ENCODE data around the gene ST7L.

Gene ST7L

DNA sequence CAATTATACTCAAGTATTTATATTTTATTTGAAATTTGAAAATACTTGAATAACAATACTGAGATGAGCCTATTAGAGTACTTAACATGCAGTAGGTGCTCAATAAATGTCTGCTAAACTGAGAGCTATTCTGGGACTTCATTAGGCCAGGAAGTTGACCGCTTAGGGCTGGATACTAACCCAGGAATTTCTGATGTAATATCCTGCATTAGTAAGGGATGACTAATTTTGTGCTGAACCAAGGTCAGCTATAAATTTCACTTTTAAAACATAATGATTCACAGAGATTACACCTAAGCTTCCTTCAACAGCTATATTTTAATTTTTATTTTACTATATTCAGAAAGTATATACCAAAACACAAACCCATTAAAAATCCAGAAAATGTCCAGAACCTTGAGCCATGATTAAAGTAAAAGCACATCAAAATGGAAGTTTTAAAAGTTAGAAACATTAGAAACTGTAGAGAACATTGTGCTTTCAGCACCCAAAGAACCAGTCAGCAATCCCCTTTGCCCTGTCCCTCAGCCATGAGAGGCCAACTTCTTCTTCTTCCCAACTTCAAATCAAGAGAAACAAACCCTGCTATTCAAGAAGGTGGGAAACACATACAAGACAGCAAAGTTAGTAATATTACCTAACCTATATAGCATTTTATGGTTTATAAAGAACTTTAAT lies 74.8 kb downstream of the ST7L start:
- no peak for DNase-seq

DNA sequence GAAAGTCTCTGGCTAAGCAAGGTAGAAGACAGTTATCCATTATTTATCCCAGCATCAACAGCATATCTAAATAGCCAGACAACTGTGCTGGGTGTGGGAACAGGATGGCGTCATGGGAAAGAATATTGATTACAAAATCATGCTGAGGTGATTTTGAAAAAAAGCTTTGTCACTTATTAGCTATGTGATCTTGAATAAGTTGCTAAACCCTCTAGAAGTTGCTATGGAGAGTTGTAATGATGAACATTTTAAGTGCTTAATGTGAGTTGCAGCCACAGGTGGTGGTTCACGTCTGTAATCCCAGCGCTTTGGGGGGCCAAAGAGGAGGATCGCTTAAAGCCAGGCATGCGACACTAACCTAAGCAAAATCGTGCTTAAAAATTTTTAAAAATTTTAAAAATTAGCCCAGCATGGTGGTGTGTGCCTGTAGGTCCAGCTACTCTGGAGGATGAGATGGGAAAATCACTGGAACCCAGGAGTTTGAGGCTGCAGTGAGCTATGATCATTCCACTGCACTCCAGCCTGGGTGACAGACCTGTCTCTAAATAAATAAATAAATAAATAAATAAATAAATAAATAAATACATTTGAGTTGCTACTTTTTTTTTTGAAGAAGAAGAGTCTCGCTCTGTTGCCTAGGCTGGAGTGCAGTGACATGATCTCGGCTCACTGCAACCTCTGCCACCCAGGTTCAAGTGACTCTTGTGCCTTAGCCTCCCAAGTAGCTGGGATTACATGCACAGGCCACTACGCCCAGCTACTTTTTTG lies 76.6 kb downstream of the ST7L start:
- DNase-seq: no peak

DNA sequence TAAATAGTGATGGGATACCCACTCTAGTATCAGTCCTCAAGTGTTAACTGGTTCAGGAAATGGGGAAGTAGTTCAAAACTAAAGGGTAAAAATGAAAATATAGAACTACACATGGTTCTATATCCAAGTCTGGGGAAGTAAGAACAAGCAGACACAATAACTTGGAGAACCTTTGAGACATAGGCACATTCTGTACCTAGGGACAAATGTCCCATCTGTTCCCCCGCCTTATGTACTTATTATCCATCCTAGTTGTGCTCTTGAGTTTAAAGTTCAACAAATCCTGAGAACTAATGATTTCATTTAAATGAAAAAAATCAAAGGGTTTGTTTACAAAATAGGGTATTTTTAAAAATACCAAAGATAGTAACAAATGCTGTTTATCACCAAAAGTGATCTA lies 77.6 kb downstream of the ST7L start:
- no peak for DNase-seq

DNA sequence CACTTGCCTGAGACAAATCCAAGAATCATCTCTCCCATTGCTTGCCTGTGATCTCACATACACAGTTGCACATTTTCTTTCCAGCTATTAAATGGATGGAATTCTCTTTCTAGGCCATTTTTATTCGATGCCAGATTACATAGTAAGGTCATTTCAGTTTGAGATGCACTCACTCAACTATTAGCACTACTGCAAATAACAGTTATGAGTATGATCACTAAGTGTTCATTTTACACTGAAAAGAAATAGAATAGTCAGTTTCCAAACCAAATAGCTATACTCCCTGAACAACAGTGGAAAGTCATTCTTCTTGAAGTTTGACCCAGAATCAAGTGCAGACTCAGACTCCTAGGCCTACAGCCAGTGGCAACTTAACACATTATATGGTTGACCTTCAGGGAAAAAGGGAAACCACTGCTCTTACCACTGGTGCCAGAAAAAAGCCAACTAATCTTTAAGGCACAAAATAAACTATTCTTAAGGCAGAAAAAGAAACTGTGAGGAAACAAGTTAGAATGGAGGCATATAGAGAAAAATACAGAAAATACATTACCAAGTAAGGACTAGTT lies 78.6 kb downstream of the ST7L start:
- DNase-seq: no peak

DNA sequence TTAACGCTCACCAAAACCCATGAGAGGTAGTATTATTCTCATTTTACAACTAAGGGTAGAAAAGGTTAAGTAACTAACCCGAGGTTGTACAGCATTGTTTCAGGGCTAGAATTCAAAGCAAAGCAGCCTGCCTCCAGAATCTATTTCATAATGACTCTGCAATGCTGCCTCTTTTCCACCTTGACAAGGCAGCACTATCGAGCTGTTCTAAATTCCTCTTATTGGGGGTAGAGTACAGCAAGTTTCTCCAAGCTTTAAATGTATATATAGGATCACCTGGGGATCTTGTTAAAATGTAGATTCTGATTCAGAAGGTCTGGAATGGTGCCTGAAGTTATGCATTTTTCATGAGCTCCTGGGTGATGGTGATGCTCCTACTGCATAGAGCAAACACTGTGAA lies 80.1 kb downstream of the ST7L start:
- DNase-seq: no peak

DNA sequence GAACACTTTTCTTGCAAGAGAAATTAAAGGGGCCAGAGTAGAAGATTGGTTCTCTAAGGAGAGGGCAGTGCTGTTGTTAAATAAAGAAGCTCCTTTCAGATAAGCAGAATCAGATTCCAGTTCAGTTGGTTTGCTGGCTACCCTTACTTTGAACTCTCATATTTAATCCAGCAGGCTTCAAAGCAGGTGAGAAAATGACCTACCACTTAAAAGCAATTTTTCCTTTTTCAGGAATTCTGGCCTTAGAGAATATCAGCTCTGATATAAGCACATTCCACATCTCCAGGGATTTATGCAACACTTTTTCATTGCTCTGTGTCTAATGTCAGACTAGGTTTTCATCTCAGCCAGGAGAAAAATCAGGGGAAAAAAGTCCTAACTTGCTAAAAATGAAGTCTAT lies 81.5 kb downstream of the ST7L start:
- no peak for DNase-seq

DNA sequence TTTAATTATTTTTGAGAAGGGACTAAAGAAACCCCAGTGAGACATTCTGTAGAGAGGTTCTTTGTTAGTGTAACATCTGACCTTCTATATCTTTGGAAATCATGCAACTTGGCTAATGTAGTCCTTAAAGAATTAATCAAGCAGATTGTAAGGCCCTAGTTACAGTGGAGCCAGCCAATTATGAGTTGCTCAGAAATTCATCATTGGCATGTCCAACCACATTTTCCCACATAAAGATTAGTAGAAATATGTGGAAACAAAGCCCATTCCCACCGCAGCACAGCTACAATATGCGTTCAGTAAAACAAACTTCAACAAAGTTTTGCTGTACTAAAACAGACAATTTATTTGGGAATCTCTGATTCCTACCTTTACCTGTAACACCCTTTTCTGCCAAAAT lies 82.4 kb downstream of the ST7L start:
- no peak for DNase-seq

DNA sequence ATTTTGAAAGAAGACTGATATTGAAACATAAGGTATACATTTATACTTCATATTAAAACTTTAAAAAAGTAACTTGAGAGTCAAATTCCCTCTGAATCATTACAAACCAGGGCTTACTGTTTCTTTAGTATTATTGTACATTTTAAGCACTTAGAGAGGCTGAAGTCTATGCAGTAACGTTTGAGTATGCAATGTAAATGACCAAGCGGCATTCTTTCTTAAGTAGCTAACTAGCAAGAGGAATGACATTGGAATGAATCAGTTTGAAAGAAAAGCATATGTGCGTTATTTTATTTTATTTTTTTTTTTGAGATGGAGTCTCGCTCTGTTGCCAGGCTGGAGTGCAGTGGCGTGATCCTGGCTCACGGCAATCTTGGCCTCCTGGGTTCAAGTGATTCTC lies 85.9 kb downstream of the ST7L start:
- no peak for DNase-seq

DNA sequence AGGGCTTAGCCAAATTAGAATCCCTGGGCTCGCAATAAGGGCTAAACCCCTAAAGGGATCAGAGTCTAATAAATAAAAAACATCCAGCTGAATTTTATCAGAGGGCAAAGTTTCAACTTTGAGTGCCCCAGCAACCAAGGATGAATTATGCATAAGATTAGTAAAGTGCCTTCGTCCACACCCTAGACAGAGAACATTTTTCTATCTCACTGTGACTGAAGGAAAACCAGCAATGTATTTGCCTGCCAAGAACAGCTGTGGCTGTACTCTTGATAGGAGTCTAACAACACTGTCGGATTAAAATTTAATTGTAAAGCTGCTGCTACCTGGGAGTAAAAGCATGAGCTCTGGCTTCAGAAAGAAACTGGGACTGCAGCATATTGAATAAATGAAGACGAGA lies 86.9 kb downstream of the ST7L start:
- no peak for DNase-seq

DNA sequence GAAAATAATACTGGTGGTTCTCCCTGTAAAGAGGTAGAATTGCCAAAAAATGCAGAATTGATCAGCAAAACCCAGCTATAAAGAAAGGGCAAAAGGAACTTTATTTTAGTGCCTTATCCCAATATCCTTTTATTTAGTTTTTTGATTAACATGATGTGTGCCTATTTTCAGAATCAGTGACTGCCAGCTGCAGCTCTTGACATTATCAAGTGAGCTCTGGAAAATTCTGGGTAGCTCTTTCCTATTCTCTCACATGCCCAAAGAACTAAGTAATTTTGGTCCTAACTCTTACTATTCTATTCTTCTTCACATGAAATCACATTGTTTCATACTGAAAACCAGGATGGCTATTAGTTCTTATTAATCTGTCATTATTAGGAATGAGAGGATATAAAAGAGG lies 88.1 kb downstream of the ST7L start:
- DNase-seq: no peak

DNA sequence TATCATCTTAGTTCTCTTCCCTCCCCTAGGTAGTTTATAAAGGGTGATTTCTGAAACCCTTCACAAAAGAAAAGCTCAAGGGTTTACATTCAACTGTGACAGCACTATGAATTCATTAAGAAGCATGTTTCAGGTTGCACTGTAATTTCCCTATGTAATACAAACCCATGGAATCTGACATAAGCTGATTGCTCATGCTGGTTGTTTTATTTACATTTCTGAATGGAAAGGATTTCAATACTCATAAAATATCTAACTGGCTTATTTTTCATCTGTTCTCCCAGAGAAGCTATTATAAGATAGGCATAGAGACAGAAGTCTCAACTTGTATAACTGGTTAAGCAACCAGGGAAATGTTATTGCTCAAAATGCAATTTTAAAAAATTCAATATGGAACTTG lies 89.6 kb downstream of the ST7L start:
- DNase-seq: no peak

DNA sequence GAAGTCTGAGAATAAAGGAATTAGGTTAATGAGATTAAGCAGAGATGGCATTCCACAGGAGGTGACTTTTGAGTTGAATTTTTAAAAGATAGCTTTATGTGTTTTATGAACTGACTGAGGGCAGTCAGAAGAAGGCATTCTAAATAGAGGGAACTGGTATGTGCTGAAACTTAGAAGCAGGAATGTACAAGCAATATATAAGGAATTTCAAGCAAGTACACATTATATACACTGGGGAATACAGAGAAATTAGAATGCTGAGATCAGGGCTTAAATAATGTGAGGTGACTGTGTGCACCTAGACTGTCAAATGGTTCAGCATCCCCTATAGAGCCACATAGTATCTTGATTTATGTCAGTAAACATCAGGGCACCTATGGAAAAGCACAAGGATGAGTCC lies 90.9 kb downstream of the ST7L start:
- DNase-seq: no peak

DNA sequence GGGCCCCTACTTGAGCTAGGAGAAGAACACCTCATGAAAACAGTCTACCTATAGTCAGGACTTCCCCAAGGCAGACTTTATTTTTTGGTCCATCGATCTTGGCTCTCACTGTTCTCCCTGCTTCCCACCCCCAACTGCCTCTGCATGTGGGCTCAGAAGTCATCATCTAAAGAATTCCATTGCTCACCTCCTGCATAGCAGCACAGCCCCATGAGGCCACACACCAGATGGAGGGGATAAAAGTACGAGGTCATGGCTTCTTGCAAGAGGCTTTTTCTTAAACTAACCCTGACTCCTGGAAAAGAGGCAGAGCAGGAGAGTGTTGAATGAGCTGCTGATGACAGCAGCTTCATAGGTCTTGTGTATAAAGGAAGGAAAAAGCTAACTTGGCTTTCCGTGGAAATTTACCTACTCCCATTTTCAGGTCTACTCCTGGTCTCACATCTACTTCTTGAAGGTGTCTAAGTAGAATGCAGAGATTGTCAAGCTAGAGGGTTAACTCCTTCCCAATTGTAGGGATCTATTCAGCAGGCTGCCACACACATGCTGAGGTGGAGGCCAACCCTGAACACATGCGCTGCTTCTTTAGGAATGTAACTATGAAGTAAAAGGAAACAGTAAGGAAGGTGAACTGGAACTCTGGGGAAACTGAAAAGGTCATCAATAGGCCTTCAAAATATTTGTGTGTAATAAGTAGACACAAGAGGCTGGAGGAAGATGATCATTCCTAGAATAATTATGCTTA lies 91.5 kb downstream of the ST7L start:
- DNase-seq: no peak

DNA sequence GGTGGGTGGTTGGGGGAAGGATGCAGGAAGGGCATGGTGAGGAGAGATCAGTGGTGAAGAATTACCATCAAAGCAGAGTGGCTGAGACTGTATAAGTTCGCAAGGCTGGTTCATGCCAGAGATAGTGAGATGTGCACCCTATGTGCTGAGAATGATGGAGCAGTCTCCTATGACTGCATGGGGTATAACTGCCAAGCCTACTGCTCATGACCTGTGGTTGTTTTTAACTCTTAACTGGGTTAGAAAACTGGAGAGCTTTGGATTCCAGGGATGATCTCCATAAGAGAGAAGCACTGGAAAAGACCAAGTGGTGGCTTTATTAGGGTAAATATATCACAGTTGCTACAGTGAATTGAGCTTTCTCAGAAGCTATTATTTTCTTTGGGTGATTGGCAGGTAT lies 94.0 kb downstream of the ST7L start:
- DNase-seq: no peak

DNA sequence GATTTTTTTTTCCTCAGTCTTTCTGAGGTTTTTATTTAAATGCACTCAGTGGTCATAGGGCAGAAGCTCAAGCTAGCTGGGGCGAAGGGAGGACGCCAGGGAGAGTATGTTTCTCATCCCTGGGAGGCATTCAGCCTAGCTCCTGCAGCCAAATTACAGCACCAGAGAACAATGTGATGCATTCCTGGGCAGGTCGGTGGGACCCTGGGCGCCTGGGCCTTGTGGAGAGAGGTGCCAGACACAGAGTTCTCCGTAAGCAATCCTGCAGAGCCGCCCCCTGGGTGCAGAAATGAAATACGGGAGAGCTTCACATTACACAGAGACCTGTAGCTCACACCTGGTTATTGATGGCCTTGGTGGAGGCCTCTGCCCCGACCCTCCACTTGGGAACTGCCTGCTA lies 94.7 kb downstream of the ST7L start:
- DNase-seq: no peak

DNA sequence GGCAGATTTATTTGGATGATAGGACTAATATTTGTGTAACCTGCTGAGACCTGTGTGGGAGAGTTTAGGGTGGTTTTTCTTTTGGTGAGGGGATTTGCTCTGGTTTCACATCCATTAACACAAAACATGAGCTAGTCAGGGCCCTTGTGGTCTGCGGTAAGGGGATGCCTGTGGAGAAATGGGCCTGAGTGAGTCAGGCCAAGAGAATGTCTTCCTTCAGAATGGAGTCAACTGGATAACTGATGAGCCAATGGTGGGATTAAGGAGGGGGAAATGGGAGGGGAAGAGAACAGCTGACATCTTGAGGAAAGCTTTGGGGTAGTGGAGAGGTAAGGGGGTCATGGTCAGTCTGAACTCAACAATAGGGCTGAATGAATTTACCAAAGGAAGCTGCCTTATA lies 96.3 kb downstream of the ST7L start:
- DNase-seq: no peak

DNA sequence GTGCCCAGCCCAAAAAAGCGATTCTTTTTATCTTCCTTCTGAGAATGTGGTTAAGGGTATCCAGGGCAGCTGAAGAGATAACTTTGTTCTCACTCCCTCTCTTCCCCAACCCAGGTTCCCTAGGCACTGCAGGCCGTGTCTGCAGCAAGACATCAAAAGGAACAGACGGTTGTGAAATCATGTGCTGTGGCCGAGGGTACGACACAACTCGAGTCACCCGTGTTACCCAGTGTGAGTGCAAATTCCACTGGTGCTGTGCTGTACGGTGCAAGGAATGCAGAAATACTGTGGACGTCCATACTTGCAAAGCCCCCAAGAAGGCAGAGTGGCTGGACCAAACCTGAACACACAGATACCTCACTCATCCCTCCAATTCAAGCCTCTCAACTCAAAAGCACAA lies 98.8 kb downstream of the ST7L start:
- no peak for DNase-seq

DNA sequence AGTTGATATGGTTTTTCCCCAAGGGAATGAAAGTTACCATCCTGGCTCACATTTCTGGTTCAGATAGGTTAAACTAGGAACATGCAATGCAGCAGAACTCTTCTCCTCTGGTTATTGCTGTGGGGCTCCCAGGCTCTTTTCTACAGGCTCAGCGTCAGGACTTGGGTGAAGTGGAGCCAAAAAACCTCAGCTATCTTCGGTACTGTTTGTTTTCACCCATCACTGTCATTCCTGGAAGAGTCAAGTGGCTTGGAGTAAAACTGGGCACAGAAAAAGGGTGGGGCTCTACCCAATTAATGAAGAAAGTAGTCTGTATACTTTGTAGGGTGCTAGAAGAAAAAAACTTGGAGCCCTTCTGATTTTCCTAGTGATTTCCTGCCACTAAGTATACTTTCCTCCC lies 100.8 kb downstream of the ST7L start:
- DNase-seq: no peak

DNA sequence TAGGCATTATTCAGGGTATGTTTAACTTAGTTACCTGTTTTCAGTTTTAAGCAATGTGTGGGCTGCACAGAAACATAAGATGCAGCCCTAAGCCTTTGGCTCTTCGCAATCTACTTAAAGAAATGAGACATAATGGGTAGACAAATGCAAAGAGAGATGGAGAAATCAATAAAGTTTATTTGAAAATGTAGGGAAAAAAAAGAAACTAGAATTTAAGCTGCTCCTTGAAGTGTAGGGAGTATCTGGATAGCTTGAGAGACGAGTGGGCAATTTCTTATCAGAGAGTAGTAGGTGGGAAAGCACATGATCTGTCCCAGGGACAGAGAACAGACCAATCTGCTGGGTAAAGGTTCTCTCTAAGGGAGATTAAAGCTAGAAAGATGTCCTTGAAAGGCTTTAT lies 101.3 kb downstream of the ST7L start:
- DNase-seq: no peak

DNA sequence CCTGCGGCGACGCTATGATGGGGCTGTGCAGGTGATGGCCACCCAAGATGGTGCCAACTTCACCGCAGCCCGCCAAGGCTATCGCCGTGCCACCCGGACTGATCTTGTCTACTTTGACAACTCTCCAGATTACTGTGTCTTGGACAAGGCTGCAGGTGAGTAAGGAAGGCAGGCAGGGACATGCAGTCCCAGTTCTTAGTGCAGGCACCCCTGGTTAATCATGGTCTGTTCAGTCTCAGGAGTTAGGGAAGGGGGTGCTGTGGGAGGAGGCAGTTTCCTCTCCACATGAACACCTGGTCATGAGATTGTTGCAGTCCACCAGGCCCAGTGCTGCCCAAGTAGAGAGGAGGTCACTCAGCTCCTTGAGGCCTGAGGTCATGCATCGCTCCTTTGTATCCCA lies 101.7 kb downstream of the ST7L start:
- no peak for DNase-seq

DNA sequence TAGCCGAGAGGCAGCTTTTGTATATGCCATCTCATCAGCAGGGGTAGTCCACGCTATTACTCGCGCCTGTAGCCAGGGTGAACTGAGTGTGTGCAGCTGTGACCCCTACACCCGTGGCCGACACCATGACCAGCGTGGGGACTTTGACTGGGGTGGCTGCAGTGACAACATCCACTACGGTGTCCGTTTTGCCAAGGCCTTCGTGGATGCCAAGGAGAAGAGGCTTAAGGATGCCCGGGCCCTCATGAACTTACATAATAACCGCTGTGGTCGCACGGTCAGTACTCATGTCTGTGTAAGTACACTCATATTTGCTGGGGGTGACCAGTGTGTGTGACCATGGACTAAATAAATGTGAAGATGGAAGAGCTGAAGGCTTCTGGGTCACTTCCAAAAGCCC lies 102.8 kb downstream of the ST7L start:
- no peak for DNase-seq

DNA sequence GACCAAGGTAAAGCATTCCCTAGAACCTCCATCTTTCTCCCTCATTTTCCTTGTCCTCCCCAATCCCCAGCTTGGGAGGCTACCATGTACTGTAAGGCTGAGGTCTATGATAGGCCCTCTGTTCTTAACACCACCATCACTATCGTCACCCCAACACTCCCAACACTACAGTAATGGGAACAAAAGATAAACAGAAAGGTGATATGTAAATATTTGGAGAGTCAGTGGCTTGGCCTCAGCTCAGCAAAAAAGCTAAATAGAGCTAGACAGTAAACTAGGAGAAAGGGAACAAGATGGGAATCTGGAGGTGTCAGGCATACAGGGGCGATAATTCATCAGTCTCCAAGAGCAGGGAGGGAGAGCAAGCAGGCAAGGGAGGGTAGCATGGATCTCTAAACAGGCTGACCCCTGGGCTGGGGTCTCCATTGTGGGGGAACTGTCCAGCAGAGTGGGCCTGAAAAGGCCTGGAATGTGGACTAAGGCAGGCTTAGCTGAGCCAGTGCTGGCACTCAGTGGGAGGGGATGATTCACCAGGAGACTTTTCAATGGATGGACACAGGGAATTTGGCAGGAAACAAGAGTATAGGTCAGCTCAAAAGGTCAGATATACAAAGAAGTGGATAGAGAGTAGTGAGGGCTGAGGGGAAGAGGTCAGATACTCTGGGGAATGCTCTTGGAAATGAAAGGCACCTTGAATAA lies 103.5 kb downstream of the ST7L start:
- no peak for DNase-seq

DNA sequence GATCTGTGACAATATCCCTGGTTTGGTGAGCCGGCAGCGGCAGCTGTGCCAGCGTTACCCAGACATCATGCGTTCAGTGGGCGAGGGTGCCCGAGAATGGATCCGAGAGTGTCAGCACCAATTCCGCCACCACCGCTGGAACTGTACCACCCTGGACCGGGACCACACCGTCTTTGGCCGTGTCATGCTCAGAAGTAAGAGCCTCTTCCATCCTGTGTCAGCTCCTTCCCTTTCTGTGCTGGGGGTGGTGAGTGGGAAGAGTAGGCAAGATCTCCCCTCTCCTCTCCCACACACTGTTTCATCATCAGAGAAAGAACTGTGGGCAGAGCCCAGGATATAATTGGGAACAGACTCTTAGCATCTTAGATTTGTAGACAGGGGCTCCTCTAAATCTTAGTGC lies 104.0 kb downstream of the ST7L start:
- DNase-seq: no peak
